Measurements from ENCODE around the gene PRKAA2. TPM values are rescaled to one million over a fixed set of nuclear protein-coding genes. Genes with fewer than 3 reads are reported as not detected.

The PRKAA2 gene
- polyA plus RNA-seq, 3 donors = not detected

- Histone ChIP-seq H3K9ac (ENCODE audit: insufficient read depth, low read length, poor library complexity, severe bottlenecking) (no peak overlapping the region), H3K9me3 (replicated peaks in 1 of 2; ENCODE audit: control insufficient read depth in 1 of 2, insufficient read depth in 1 of 2, low read length in 2 of 2) (no peaks in the 10 kb centered on the region), H3K27ac (ENCODE audit: low read depth in 1 of 2, low read length in 2 of 2) (no peak overlapping the region), H3K4me2 (replicated peaks; ENCODE audit: extremely low read depth, low read length, poor library complexity, severe bottlenecking) (no peak overlapping the region), H3K79me2 (ENCODE audit: insufficient read depth, low read length) (no peaks in the 10 kb centered on the region), H3K4me1 (ENCODE audit: control insufficient read depth in 1 of 2, insufficient read depth in 2 of 2, low read length in 2 of 2) (no peaks in the 10 kb centered on the region), H3K4me3 (replicated peaks in 1 of 3; ENCODE audit: low read depth in 2 of 3, low read length in 3 of 3) (no peak overlapping the region), H3K27me3 (ENCODE audit: control insufficient read depth in 2 of 2, insufficient read depth in 2 of 2, low read length in 2 of 2) (no peaks in the 10 kb centered on the region), H3K36me3 (replicated peaks in 1 of 2; ENCODE audit: control insufficient read depth in 1 of 2, insufficient read depth in 2 of 2, low read length in 2 of 2) (no peaks in the 10 kb centered on the region), H2AFZ (ENCODE audit: insufficient read depth, low read depth, low read length, poor library complexity, severe bottlenecking) (no peak overlapping the region), H4K20me1 (ENCODE audit: insufficient read depth, low read length) (no peaks in the 10 kb centered on the region)
- Mint-ChIP-seq H3K4me3 (no peak overlapping the region), H3K4me1 (no peaks in the 10 kb centered on the region), H3K27ac (no peak overlapping the region), H3K27me3 (ENCODE audit: low read depth in 3 of 3) (peaks cover 3% of the 10 kb centered on the region in 3 donors), H3K9me3 (peaks cover 0 to 8% (median 0%) of the 10 kb centered on the region in 7 donors), H3K36me3 (no peaks in the 10 kb centered on the region)
- TF ChIP-seq CTCF (IDR thresholded peaks at IDR 0.05) = no peak
- no peak for DNase-seq
- intact Hi-C loops (cut with micrococcal nuclease) = no loop called here
Observed at GRCh38 chr1:56683569-56683968, 38.5 kb downstream of the PRKAA2 start.

- Histone ChIP-seq H2AFZ (ENCODE audit: insufficient read depth, low read depth, low read length, poor library complexity, severe bottlenecking) (no peak overlapping the region), H3K36me3 (replicated peaks in 1 of 2; ENCODE audit: control insufficient read depth in 1 of 2, insufficient read depth in 2 of 2, low read length in 2 of 2) (no peaks in the 10 kb centered on the region), H3K9me3 (replicated peaks in 1 of 2; ENCODE audit: control insufficient read depth in 1 of 2, insufficient read depth in 1 of 2, low read length in 2 of 2) (no peaks in the 10 kb centered on the region), H4K20me1 (ENCODE audit: insufficient read depth, low read length) (no peaks in the 10 kb centered on the region), H3K4me3 (replicated peaks in 1 of 3; ENCODE audit: low read depth in 2 of 3, low read length in 3 of 3) (no peak overlapping the region), H3K27me3 (ENCODE audit: control insufficient read depth in 2 of 2, insufficient read depth in 2 of 2, low read length in 2 of 2) (no peaks in the 10 kb centered on the region), H3K4me1 (ENCODE audit: control insufficient read depth in 1 of 2, insufficient read depth in 2 of 2, low read length in 2 of 2) (no peaks in the 10 kb centered on the region), H3K9ac (ENCODE audit: insufficient read depth, low read length, poor library complexity, severe bottlenecking) (no peak overlapping the region), H3K27ac (ENCODE audit: low read depth in 1 of 2, low read length in 2 of 2) (no peak overlapping the region), H3K79me2 (ENCODE audit: insufficient read depth, low read length) (no peaks in the 10 kb centered on the region), H3K4me2 (replicated peaks; ENCODE audit: extremely low read depth, low read length, poor library complexity, severe bottlenecking) (no peak overlapping the region)
- peaks cover 0 to 4% (median 0%) of the 10 kb centered on the region in 7 donors for H3K9me3 Mint-ChIP-seq
- WGBS (ENCODE audit: insufficient coverage) = no CpG with 5 or more reads among the region's 2 CpGs
- intact Hi-C loops (cut with micrococcal nuclease) = no loop called here
- H3K4me3 Mint-ChIP-seq = no peak overlapping the region
- DNase-seq = no peak
- H3K36me3 Mint-ChIP-seq = no peaks in the 10 kb centered on the region
- H3K27ac Mint-ChIP-seq = no peak overlapping the region
- peaks cover 0 to 1% (median 0%) of the 10 kb centered on the region in 3 donors for H3K27me3 Mint-ChIP-seq (ENCODE audit: low read depth in 3 of 3)
- no peaks in the 10 kb centered on the region for H3K4me1 Mint-ChIP-seq
- no peak for TF ChIP-seq CTCF (IDR thresholded peaks at IDR 0.05)
Observed at GRCh38 chr1:56686169-56686568, 41.1 kb downstream of the PRKAA2 start.
